Measurements from ENCODE around the gene FAM187B.
A peak's percentile ranks its signal among the peaks of the same experiment; 100 is the strongest.
"Not testable (repeated sequence)": the region's sequence is repeated elsewhere in the genome, so short reads cannot be mapped to it uniquely, and the experiment has no call there.

The FAM187B gene

DNA sequence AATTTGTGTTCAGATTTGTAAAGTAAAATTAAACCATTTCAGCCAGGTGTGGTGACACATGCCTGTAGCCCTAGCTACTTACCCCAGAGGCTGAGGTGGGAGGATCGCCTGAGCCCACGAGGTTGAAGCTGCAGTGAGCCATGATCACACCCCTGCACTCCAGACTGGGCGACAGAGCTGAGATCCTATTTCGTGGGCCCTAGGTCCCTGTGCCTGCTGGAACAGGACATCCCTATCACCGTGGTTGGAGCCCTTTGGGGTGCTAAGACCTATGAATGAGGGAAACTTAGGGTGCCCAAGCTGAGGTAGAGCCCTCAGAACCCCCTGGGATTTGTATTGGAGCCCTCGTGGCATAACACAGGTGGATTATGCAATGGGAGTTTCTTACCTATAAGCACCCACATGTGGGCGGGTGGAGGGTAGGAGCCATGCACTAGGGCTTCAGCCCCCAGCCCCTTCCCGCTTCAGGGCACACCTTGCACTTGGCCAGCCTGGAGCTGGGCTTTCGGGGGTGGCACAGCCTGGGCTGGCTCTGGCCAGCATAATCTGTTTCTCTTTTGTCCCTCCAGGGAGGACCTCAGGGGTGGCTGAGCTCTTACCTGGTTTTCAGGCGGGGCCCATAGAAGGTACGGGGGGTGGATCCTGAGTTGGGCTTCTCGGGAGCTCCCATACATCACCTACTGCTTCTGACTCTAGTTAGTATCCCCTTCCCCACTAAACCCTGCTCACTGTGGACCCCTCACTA lies 33.0 kb upstream of the FAM187B start:
- no peak for DNase-seq

GRCh38 chr19:35260694-35261304 lies 32.3 kb upstream of the FAM187B start:
- no peak for DNase-seq

DNA sequence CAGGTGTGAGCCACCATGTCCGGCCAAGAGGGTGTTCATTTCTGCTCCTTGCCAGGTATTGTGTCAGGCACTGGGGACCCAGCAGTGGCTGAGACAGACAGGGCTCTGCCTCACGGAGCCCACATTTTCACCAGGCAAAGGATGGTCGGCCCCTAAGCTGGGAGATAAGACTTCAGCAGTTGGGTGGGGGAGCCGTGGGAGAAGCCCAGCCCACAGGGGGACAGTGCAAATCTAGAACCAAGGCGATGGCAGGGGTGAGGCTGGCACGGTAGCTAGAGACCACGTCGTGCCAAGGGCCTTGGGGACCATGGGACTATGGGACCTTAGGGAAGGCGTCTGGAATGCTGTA lies 28.5 kb upstream of the FAM187B start:
- no peak for DNase-seq

DNA sequence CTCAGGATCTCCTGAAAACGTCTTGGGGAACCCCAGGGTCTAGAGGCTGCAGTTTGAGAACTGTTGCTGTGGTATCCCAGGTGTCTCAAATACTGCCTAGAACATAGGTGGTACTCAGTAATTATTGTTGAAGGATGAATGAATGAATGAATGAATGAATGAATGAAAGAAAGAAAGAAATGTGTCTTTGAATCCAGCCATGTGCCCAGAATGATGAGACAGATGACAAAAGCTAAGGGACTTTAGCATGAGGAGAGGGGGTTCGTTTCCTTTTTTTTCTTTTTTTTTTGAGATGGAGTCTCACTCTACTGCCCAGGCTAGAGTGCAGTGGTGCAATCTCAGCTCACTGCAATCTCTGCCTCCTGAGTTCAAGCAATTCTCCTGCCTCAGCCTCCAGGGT lies 28.0 kb upstream of the FAM187B start:
- no peak for DNase-seq

- no peak for DNase-seq
Observed at GRCh38 chr19:35254341-35255297, 26.1 kb upstream of the FAM187B start.

GRCh38 chr19:35253316-35254286 lies 25.1 kb upstream of the FAM187B start:
- no peak for DNase-seq

DNA sequence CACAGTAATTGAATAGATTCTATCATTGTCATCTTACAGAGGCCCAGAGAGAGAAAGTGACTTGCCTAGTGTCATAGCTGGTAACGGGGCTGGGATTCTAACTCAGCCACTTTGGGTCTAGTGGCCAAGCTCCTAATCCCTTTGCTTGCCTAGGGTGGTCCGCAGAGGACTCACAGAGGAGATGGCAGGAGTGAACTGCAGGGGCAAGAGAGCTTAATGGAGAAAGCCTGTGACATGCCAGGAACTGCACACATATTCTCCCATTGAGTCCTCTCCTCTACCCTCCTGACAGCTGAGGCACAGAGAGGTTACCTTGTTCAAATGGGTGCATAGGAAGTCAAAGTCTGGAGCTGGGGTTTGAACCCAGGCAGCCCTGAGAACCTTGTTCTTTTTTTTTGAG lies 22.9 kb upstream of the FAM187B start:
- DNase-seq: no peak

- DNase-seq: no peak
Observed at GRCh38 chr19:35249848-35250711, 21.5 kb upstream of the FAM187B start.

DNA sequence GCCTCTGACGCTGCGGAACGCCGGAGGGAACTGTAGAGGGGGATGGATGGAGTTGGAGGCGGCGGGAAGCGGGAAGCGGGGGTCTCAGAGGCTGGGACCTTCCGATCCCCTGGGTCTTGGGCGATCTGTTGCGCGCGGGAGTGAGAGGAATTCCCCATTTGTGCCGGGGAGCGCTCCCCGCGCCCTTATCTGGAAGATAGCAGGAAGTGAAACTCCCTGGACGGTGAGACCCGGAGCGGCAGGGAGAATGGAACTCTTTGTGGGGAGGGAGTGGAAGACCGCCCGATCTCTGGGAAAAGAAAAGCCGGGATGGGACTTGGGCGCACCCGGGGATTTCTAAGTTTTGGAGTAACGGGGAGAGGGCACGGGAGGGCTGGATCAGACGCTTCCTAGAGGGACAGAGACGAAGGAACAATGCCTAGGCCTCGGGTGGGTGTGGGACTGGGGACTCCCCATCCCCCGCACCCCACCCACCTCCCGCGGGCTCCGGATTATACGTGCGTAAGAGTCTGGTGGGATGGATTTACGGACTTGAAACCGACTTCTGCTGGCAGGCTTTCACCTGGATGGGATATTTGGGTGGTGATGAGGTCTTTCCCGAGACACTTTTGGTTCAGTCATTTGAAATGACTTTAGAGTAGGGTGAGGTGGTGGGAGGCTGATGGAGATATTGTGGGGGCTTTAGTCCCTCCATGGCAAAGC lies 20.8 kb upstream of the FAM187B start:
- DNase-seq: no peak

DNA sequence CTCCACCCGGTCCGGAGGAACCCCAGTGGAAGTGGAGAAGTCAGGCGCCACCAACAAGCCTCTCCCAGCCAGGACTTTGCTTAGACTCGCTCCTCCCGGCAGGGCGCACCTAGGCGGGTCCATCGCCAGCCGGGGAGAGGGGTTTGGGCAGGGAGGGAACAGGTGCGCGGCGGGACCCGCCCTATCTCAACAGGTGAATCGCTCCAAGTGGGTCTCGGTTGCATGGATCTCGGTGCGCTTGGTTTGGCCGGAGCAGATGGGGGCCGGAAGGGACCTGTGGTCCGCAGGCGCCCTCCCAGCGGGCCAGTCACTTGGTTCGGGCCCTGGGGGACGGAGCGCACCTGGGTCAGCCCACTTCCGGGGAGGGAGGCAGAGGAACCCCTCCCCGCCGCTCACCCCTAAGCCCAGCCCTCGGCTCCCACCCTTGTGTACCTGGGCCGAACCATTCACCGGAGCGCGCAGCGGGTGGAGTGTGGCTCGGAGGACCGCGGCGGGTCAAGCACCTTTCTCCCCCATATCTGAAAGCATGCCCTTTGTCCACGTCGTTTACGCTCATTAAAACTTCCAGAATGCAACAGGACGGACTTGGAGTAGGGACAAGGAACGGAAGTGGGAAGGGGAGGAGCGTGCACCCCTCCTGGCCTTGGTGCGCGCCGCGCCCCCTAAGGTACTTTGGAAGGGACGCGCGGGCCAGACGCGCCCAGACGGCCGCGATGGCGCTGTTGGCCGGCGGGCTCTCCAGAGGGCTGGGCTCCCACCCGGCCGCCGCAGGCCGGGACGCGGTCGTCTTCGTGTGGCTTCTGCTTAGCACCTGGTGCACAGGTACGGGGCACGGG lies 20.0 kb upstream of the FAM187B start, which contains the start of gene LSR:
TSS of gene LSR (plus strand) at position 693 of the 836 bp plus-strand sequence. CDS start at position 714, 21 bp downstream.
- peak; percentile 49 to 54 for DNase-seq

GRCh38 chr19:35247526-35248309 lies 19.2 kb upstream of the FAM187B start:
- peak; percentile 41 to 47 for DNase-seq

DNA sequence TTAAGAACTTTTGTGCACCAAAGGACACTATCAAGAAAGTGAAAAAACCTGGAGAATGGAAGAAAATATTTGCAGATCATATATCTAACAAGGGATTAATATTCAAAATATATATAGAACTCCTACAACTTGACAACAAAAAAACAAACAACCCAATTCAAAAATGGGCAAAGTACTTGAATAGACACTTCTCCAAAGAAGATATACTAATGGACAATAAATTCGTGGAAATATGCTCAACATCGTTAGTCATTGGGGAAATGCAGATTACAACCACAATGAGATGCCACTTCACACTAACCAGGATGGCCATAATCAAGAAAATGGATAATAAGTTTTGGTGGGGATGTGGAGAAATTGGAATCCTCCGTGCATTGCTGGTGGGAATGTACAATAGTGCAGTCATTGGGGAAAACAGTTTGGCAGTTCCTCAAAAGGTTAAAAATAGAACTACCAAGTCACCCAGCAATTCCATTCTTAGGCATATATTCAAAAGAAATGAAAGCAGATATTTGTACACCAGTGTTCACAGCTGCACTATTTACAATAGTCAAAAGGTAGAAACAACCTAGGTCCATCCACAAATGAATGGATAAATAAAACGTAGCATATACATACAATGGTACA lies 18.0 kb upstream of the FAM187B start:
- no peak for DNase-seq

DNA sequence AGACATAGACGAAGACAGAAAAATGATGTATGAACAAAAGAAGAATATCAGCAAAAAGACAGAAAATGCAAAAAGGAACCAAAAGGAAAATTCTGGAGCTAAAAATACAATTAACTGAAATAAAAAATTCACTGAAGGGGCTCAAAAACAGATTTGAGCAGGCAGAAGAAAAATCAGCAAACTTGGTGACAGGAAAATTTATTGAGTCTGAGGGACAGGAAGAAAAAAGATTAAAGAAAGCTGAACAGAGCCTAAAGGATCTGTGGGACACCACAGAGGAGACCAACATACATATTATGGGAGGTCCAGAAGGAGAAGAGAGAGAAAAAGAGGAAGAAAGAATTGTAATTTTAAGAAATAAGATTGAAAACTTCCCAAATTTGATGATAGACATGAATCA lies 12.9 kb upstream of the FAM187B start:
- DNase-seq: no peak

DNA sequence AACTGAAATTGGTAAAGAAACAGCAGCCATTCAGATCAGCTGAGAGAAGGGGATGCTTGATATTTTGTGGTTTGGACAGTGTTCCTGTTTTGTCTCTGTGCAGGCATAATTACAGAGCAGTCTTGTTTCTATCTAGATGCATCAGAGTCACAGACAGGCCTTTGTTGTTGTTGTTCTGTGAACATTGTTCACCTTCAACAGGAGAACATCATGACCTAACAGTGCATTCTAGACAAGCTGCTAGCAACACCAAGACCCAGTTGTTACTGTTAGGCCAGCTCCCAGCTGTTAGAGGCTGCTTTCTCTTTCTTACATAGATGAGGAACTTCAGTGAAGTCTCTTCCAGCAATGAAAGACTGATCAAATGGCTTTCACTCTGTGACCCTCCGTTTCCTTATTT lies 11.8 kb upstream of the FAM187B start:
- no peak for DNase-seq

DNA sequence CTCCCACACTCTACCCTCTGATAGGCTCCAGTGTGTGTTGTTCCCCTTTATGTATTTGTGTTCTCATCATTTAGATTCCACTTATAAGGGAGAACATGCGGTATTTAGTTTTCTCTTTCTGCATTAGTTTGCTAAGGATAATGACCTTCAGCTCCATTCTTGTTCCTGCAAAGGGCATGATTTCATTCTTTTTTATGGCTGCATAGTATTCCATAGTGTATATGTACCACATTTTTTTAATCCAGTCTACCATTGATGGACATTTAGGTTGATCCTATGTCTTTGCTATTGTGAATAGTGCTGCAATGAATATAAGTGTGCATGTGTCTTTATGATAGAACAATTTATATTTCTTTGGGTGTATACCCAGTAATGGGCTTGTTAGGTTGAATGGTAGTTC lies 11.1 kb upstream of the FAM187B start:
- not testable (repeated sequence) for DNase-seq

DNA sequence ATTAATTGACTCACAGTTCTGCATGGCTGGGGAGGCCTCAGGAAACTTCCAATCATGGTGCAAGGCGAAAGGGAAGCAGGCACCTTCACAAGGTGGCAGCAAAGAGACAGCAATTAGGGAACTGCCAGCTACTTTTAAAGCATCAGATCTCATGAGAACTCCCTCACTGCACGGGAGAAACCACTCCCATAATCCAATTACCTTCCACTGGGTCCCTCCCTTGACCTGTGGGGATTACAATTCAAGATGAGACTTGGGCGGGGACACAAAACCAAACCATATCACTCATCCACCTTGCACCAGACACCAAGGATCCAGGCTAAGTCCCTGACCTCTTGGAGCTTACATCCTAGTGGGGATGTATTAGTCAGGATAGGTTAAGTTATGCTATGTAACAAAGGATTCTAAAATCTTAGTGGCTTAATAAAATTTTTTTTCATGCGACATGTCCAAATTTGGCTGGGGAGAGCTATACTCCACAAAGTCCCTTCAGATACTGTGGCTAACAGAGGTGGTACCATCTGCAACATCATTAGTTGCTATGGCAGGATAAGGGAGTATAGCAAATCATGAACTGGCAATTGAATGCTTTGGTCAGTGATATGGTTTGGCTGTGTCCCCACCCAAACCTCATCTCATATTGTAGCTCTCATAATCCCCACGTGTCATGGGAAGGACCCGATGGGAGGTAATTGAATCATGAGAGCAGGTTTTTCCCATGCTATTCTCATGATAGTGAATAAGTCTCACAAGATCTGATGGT lies 8.3 kb upstream of the FAM187B start:
- no peak for DNase-seq

- no peak for DNase-seq
Observed at GRCh38 chr19:35232912-35233311, 4.4 kb upstream of the FAM187B start.
